Eye (tissue), 1 donor: ENCODE data around the gene SNCB.

Source experiments
- DNase-seq: peaks from one replicate; pipeline ENCODE4 v3.0.0-alpha.2; 2015

The SNCB gene

DNA sequence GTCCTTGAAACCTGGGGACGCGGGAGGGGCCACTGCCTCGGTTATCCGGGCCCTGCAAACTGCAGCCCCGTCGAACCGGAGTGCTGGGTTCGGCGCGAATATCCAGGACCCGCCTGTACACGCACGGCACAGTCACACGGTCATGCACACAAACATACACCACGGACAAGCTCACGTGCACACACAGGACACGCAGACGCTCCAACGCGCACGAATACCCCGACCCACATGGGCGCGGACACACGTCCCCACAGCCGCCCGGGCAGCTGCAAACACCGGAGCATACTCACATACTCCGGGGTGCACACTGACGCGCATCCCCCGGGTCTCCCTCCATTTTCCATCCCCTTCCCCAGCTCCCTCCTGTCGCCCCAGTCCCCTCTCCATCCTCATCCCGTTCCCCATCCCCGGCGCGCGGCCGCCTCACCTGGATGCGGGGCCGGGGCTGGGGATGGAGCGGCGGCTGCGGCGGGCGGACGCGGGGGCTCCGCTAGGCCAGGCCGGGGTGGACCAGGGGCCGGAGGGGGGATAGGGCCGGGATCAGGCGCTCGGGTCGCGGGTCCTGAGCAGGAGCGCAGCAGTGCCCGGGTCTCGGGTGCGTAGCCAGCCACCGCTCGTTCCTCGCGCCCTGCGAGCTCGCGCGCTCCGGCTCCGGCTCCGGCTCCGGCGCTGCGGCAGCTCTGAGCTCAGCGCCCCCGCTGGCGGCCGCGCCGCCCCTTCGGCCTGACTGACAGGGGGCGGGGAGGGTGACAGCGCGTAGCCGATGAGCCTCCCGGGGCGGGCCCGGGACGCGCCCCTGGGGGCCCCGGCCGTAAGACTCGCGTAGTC lies at the start of gene SNCB, which contains the start of gene EIF4E1B:
TSS of gene SNCB (minus strand) at position 682 of the 828 bp plus-strand sequence. CDS start 880 bp downstream, outside the sequence.
TSS of gene EIF4E1B (plus strand) at position 823 of the 828 bp plus-strand sequence. CDS start 12,113 bp downstream, outside the sequence.
- peak; percentile 80 for DNase-seq

DNA sequence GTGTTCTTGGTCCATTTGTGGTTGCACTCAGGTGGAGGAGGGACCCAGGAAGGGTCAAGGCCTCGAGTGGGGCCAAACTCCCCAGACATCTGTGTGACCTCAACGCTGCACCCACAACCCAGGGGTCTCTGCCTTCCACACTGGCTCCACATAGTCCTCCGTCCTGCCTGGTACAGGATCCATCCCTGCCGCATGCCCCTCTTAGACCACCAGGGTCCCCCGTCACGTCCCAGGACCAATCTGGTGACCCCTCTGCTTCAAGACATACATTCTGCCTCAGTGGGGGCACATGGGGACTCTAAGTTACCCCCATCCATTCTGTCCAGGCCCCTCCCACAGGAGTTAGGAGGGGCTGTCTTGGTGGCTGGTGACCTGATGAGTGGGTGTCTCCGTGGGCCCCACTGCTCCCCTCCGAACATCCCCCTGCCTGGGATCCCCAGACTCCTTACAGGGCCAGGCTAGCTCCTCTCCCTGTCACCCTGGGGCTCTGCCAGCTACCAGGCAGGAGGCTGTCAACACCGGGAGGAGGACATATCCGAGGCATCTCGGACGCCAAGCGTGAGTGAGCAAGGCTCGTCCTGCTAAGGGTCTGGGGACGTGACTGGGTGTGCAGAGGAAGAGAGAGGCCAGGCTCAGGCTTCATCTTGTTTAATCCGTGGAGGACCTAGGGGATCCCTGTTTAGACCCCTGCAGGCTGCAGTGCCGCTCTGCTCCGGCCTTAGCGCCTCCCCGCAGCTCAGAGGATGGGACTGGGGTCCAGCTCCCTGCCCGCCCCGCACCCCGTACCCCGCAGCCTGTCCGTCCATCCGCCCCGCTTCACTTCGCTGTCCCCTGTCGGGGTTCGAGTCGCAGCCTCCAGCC lies 49.3 kb upstream of the SNCB start:
- DNase-seq, result peak; percentile 22

DNA sequence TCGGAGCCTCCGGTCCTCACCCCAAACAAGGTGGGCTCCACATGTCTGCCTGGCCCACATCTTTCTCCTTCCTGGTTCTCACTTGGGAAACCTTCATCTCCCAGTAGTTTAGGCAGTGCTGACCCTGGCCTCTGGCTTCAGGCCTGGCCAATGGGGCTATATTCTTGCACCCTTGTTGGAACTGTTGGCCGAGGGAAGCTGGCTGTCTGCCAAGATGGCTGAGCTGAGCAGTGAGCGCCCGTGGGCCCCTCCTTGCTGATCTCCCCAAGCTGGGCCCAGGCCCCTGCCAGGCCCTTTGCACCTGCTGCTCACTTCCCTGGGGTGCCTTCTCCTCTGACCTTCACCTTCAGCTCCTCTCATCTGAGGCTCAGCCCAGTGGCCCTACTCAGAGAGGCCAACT lies 48.2 kb upstream of the SNCB start:
- DNase-seq, result no peak

DNA sequence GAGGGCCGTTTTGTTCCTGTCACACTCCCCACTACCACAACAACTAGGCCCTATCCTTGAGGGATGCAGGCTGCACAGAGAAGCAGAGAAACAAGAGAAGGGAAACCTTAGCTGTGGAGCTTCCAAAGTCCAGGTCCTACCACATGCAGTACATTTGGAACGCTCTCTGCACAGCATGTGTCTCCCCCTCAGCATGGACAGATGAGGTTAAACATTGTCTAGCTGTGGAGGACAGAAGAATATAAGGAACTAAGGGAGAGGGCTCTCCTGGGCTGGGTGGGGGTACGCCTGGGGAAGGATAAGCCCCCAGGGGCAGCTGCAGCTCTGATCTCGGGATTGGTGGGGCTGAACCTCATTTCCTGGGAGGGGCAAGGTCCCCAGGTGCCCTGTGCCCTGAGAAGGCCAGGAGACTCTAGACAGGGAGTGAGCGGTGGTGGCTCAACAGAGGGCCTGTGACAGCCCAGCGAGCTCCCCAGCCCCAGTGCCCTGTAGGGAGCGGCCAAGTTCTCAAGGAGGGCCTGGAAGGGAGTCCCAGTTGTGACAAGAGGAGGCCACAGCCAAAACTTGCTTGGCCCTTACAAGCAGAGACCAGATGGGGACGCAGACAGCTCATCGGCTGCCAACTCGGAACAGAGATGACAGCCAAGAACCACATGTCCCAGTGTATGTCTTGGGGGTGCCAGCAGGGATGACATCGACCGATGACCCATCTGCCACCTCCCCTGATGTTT lies 47.0 kb upstream of the SNCB start:
- no peak for DNase-seq

DNA sequence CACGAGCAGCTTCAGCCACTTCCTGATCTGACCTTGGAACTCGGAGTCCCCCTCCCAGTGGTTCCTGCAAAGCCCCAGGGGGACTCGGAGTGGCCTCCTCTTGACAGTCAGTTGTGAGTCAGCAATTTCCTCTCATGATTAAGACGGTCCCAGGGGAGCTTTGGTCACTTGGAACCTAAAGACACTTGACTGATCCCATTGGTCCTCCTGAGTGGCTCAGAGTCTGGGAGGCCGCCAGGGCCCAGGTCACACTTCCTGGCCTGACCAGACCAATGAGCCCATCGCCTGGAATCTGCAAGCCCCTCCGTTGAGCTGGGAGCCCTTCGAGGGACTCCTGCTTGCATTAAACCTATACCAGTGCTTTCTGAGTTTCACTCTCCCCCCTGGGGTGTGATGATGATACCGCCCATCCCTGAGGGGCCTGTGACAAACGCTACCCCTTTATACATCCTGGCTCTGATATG lies 46.1 kb upstream of the SNCB start:
- DNase-seq, result peak; percentile 41

DNA sequence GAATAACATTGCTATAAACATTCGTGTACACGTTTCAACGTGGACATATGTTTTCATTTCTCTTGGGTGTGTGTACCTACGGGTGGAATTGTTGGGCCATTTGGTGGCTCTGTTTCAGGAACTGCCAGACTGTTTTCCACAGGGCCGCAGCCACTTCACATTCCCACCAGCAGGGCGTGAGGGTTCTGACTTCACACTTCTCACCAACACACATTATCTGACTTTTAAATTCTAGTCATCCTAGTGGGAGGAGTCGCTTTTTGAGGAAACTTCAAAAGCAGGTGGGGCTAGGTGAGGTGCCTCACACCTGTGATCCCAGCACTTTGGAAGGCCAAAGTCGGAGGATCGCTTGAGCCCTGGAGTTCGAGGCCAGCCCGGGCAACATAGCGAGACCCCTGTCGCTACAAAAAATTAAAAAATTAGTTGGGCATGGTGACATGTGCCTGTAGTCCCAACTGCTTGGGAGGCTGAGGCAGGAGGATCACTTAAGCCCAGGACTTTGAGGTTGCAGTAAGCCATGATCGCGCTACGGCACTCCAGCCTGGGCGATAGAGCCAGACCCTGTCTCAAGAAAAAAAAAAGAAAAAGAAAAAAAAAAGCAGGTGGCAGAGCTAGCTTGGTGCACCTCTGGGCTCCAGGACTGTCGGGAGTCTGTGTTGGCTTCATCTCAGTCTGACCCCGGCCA lies 45.5 kb upstream of the SNCB start:
- DNase-seq, result no peak

DNA sequence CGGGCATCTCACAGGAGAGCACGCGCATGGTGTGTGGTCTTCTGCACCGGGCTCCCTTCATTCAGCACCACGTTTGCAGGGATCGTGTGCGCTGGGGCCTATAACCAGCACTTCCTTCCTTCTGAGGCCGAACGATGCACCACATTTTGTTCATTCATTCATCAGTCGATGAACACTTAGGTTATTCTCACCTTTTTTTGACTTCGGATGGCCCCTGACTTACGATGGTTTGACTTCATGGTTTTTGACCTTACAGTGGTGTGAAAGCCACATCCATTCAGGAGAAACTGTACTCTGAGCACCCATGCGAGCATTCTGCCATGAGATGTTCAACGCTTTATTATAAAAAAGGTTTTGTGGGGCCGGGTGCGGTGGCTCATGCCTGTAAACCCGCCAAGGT lies 44.5 kb upstream of the SNCB start:
- no peak for DNase-seq

DNA sequence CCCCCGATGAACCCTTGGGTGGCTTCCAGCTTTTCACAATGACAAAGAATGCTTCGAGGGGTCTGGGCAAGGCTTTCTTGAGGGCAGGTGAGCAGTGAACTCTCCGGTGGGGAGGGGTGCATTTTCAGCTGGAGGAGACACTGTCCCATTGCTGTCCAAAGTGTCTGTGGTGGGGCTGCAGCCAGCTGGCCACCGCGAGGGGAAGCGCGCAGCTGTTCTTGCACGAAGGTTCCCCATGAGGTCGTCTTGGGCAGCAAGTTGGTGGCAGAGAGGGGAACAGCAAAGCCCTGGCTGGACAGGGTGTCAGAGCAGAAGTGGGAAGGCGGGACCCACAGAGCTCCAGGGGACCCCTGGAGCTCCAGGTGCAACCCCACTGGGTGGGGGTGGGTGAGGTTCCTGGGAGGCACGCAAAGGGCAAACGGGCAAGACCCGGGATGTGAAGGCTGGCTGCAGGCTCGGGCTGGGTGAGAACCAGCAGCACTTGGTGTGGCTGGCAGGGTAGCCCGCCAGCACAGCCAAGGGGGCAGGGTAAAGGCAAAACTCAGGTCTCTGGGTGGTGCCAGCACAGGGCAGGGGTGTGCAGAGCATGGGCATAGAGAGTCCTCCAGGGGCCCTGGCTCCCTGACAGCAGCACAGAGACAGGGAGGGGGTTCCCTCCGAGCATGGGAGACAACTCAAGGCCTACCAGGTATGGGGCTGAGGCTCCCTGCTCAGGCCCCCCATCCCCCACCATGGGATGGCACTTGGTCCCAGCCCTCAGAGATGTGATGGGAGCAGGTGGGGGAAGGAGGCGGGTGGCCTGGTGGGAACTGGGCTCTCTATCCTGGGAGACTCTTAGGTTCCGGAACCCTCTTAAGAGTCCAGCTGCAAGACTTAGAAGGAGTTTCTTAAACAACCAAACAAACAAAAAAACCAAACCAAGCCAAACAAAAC lies 43.6 kb upstream of the SNCB start:
- no peak for DNase-seq

DNA sequence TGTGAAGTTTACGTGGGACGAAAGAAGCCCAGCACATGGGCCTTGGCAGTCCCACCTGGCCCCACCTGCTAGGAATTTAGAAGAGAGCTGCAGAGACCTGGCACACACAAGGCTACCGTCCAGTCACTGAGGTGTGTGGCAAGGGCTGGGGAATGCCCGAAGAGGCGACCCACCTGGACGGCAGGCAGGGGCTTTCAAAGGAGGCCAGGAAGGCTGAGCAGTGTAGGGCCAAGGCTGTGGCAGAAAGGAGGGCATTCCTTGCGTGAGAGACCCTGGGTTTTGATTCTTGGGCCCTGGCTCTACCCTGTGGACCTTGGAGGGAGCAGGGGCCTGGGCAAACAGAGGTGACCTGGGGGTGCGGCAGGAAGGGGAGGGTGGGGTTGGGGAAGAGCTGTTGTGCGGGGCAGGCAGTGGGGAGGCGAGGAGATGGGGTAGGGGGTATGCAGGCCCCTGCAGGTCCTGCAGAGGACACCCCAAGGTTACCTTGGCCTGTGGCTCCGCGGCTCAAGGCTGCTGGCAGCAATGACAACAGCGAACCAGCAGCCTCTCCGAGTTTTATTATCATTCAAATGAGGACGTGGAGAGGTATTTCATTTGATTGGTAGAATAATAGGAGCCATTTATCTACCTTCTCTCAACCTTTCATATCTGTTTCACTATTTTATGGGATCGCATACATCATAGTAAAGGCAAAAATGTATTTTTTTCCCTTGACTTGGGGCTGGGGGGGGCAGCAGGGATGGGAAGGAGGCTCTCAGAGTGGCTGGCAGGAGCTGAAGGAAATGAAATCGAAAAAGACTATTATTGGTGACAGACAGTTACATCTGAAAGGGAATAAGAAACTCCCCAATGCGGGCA lies 41.8 kb upstream of the SNCB start:
- no peak for DNase-seq

DNA sequence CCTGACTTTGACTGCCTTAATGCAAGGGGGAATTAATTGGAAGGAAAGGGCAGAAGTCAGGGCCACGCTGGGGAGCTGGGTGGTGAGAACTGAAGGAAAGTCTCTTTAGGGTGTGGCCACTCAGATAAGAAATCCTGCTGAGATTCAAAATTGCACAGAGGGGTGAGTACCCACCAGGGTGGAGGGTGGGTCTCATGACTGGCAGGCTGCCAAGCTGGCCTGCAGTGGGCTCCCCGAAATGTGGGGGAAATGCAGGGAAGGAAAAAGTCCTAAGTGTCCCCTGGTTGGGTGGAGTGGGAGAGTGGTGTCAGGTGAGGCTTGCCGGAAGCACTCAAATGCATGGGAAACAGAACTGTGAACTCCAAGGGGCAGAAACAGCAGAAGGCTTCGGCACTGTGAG lies 41.1 kb upstream of the SNCB start:
- no peak for DNase-seq

DNA sequence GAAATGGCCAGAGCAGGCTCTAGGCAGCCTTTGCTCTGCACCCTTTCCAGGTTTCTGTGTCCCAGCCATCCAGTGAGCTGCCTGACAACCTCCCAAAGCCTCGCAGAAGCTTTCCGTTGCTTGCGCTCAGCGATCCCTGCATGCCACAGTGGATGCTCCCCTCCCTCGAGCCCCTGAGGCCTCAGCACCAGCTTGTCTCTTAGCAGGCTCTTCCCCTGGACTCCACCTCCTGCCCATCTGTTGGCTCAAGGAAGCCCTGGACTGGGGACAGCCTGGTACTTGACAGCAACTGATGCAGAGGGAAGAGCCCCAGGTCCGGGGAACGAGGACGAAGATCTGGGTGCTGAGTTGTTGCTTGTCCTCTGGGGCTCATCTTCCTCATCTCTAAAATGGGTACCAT lies 40.1 kb upstream of the SNCB start:
- DNase-seq, result peak; percentile 38

DNA sequence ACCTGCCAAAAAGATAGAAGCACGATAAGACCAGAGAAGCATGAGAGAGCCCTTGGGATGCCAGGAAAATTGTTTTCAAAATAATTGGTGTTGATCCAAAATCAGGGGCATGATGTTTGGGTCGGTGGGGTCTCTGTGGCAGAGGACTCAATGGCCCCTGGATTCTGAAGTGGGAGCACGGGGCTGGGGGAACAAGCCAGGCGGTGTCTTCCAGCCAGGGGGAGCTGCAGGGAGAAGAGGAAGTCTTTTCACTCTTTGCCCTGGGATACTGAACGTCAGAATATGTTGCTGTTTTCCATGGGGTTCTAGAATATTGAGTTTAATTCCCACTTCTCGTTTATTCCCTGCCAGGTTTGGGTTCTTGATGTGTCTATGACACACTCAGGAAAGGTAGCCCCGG lies 37.3 kb upstream of the SNCB start:
- DNase-seq, result no peak

DNA sequence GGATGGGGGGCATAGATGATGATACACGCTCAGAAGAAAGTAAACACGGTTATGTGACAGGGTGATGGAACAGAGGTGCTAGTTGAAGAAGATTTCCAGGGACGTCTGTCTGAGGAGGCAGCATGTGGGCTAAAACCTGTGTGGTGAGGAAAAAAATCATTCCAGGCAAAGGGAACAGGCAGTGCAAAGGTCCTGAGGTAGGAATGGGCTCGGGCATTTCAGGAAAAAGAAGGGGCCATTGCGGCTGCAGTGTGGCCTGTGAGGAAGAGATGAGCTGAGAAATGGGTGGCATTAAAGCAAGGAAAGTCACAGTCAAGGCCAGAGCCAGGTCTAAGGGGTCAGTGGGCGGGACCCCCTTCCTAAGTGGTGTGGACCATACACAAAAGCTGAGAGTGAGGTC lies 35.2 kb upstream of the SNCB start:
- no peak for DNase-seq

DNA sequence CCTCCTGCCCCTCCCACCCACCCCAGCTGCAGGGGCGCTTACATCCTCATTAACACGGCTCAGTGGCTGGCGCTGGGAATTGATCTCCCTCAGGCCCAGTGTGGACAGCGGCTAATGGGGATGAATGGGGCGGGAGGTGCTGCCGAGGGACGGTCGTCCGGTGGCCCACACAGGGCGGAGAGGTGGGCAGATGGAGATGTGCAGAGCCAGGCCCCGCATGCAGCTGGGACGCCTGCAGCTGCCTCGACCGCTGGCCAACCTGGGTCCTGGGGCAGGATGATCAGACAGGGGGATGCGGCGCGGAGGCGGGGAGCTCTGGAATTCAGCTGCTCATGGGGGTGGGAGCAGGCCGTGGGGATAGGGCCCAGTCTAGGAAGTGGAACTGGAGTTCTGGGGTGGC lies 34.6 kb upstream of the SNCB start:
- peak; percentile 70 for DNase-seq

DNA sequence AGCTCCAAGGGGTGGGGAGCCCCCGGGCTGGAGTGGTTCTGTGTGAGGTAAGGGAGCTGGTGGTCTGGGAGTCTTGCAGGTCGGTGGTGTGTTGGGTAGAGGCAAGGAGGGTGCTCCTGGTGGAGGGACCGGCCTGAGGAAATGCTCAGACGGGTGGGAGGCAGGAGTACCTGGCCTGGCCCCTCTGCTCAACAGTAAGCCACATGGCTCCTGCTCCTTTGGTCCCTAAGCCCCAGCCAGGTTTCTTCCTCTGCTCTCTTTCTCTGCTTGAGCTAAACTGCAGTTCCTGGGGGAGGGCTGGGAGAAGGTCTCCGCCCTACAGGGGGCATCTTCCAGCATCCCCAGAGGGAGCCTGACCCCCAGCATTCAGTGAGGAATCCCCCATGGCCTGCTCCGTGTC lies 34.1 kb upstream of the SNCB start:
- DNase-seq, result no peak

DNA sequence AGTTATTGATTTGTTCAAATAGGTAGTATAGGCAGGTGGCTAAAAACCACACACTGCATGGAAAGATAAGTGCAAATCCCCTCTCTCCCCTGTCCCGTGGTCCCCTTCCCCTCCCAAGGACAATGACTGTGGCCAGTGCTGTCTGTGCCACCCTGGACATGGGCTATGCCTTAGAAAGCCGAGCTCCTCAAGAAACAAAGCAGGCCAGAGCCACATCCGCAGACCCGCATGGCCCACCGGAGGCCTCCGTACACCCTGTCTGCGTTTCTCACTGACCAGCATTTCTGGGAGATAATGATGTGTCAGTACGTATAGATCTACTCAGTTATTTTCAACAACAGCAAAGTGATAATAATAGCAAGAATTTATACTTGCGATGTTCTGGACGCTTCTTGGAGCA lies 33.2 kb upstream of the SNCB start:
- no peak for DNase-seq

DNA sequence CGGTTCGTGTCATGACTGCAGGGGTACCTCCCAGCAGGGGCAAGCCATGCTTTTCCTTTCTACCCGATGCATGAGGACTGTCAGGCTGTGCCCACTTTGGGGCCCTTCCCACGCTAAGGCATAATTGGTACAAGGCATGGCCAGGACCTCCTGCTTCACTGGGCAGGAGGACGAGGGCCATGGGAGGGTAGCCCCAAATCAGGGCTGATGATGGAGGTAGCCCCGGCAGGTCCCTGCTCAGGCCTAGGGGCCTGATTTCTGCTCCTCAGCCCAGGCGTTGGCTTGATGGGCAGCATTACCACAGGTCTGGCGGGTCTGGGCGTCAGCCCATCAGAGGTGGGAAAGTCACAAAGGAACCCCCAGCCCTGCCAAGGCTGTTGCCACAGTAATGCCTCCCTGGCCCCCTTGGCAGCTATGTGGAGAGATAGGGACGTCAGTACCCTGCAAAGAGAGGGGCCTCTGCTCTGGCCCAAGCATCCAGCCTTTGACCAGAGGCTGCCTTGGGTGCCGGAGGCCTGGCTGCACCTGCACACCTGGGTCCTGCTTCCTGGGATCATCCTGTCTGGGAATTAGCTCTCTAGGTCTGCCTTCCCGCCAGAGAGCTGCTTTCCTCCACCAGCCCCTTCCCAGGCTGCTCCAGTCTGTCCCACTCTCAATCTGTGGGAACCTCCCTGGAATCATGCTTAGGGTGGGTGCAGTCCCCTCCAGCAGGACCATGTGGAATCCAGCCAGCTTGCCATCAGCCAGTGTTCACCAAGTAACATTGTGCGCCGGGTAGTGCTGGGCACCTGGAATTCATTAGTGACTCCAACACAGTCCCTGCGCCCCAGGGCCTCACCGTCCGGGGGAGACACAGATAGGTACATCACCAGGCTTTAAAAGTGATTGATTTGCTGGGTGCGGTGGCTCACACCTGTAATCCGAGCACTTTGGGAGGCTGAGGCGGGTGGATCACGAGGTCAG lies 32.3 kb upstream of the SNCB start:
- DNase-seq, result no peak

DNA sequence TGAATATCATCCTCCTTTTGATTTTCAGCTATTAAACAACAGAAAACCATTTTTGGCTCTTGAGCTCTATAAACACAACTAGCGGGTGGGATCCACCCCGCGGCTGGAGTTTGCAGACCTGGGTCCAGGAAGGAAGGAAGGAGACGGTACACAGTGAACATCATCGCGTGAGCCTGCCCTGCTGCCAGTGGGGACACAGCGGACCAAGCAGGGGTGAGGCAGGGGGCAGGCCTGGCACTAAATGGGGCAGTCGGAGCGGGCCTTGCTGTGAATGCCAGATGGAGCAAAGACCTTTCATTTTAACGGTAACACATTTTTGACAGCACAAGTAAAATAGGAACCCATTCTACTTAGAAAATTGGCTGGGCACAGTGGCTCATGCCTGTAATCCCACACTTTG lies 31.3 kb upstream of the SNCB start:
- DNase-seq, result no peak
